Pulmonary artery endothelial cell (primary cell): ENCODE results near the gene TATDN2. TPM values are rescaled to one million over a fixed set of nuclear protein-coding genes. Genes with fewer than 3 reads are reported as not detected.
"Not testable (repeated sequence)": the region's sequence is repeated elsewhere in the genome, so short reads cannot be mapped to it uniquely, and the experiment has no call there.

ENCODE experiments used
- DNase-seq: peaks from one replicate; pipeline ENCODE4 v3.0.0-alpha.2; 2011; ENCODE audit warnings: low read depth, low spot score
- total RNA-seq: library from RNA; depleted of rRNA; stranded (reverse); fragments of >200 nt; gene quantifications from 2 replicates; pipeline ENCODE4 v1.2.3, GENCODE V29; 2014

TATDN2 gene
- total RNA-seq, 1 donor from 2014 or later = 13.5 TPM

- DNase-seq = no peak
Measured at GRCh38 chr3:10289787-10290355, 41.6 kb downstream of the TATDN2 start.

GRCh38 chr3:10290481-10291176 is 42.4 kb downstream of the TATDN2 start:
- DNase-seq = no peak

- no peak for DNase-seq
Measured at GRCh38 chr3:10291641-10292040, 43.4 kb downstream of the TATDN2 start.

GRCh38 chr3:10292505-10293419 is 44.5 kb downstream of the TATDN2 start, which contains the start of gene GHRL:
Gene GHRL, minus strand, starts transcription at chr3:10292947. Its CDS starts 2,767 bp downstream, at chr3:10290180.
- no peak for DNase-seq

GRCh38 chr3:10294030-10294586 is 45.8 kb downstream of the TATDN2 start:
- no peak for DNase-seq

- DNase-seq = not testable (repeated sequence)
Measured at GRCh38 chr3:10298064-10298463, 49.8 kb downstream of the TATDN2 start.

- DNase-seq = no peak
Measured at GRCh38 chr3:10299175-10299574, 50.9 kb downstream of the TATDN2 start.

- DNase-seq = no peak
Measured at GRCh38 chr3:10299679-10300078, 51.4 kb downstream of the TATDN2 start.

GRCh38 chr3:10300087-10300486 is 51.8 kb downstream of the TATDN2 start:
- DNase-seq = no peak

GRCh38 chr3:10303105-10303504 is 54.8 kb downstream of the TATDN2 start:
- no peak for DNase-seq

- no peak for DNase-seq
Measured at GRCh38 chr3:10303785-10304184, 55.5 kb downstream of the TATDN2 start.

GRCh38 chr3:10304905-10305304 is 56.6 kb downstream of the TATDN2 start:
- no peak for DNase-seq

GRCh38 chr3:10305331-10305902 is 57.2 kb downstream of the TATDN2 start:
- DNase-seq = no peak

GRCh38 chr3:10306156-10306555 is 57.9 kb downstream of the TATDN2 start:
- DNase-seq = no peak

- DNase-seq = no peak
Measured at GRCh38 chr3:10308678-10309077, 60.4 kb downstream of the TATDN2 start.

- DNase-seq = peak; percentile 37
Measured at GRCh38 chr3:10309736-10310135, 61.5 kb downstream of the TATDN2 start.

GRCh38 chr3:10310578-10310977 is 62.3 kb downstream of the TATDN2 start:
- DNase-seq = no peak

GRCh38 chr3:10311710-10312109 is 63.5 kb downstream of the TATDN2 start:
- no peak for DNase-seq

- no peak for DNase-seq
Measured at GRCh38 chr3:10312391-10312790, 64.1 kb downstream of the TATDN2 start.

GRCh38 chr3:10312861-10313260 is 64.6 kb downstream of the TATDN2 start:
- DNase-seq = no peak

- DNase-seq = no peak
Measured at GRCh38 chr3:10315101-10315500, 66.8 kb downstream of the TATDN2 start.
